HepG2 (cell line): ENCODE data around the gene FAM131A. TPM values are rescaled to one million over a fixed set of nuclear protein-coding genes. Genes with fewer than 3 reads are reported as not detected.

Source experiments
- ATAC-seq: fragments of 200-7000 bp; cut with Tn5 transposase; 3 replicates; pipeline ENCODE4 v1.9.1; 2020; ENCODE audit warnings: mild to moderate bottlenecking, moderate library complexity
- BruUV-seq: library from RNA; stranded (reverse); fragments of 400-500 nt; replicated peaks from 2 replicates; lab custom pipeline; 2021; lab: Mats Ljungman, UMichigan
- CTCF ChIA-PET: fragments of 300-600 bp; formaldehyde crosslinking; extraction: SDS; loops from one replicate; lab custom pipeline; 2021; ENCODE audit warnings: low total read pairs, inconsistent platforms, low intra/inter-chr PET ratio; lab: Yijun Ruan, JAX
- POLR2A ChIA-PET: fragments of 350-600 bp; sonication (Branson Sonifier 250); formaldehyde crosslinking; loops from one replicate; lab custom pipeline; 2020; ENCODE audit warnings: antibody characterized with exemption, inconsistent platforms; lab: Yijun Ruan, JAX
- DNase-seq: peaks from one replicate; pipeline ENCODE4 v3.0.0-alpha.2; 2015; ENCODE audit warnings: low spot score
- FAIRE-seq: peaks from 3 replicates; lab custom pipeline; 2011; peaks lifted over from hg19 to GRCh38; lab: Jason Lieb, UNC
- H2AFZ ChIP-seq: one replicate; pipeline ENCODE4 v1.6.1; 2011; ENCODE audit warnings: low read length, inconsistent platforms
- H3K27ac ChIP-seq: fragments of 300-600 bp; 3 replicates; pipeline ENCODE4 v1.8.0; 2011; ENCODE audit warnings: mixed run types, mild to moderate bottlenecking, mixed read lengths, low read length, inconsistent platforms; ENCODE audit not compliant: insufficient read depth; ENCODE audit errors: extremely low read length
- H3K27me3 ChIP-seq, 2 experiments: fragments of 200-600 bp in 1 of 2; 2 replicates in 1 of 2; 3 replicates in 1 of 2; pipeline versions ENCODE4 v1.6.0 to v1.8.0; 2011; ENCODE audit warnings: low read length in 2 of 2, mild to moderate bottlenecking in 2 of 2, moderate library complexity in 2 of 2, inconsistent platforms in 1 of 2; ENCODE audit not compliant: insufficient read depth in 2 of 2, control insufficient read depth in 1 of 2
- H3K36me3 ChIP-seq, 2 experiments: fragments of 200-600 bp in 1 of 2; replicated peaks in 1 of 2; 2 replicates in 1 of 2; 3 replicates in 1 of 2; pipeline versions ENCODE4 v1.5.1 to v1.8.0; 2011; ENCODE audit warnings: low read length in 2 of 2, inconsistent platforms in 1 of 2; ENCODE audit not compliant: insufficient read depth in 2 of 2, control insufficient read depth in 1 of 2
- H3K4me1 ChIP-seq: 2 replicates; pipeline ENCODE4 v1.5.1; 2012; ENCODE audit warnings: low read length, inconsistent platforms; ENCODE audit not compliant: insufficient read depth
- H3K4me2 ChIP-seq: 2 replicates; pipeline ENCODE4 v1.6.0; 2011; ENCODE audit warnings: low read depth, low read length, inconsistent platforms
- H3K4me3 ChIP-seq, 3 experiments: fragments of 200-600 bp in 1 of 3; sonication (generic), shearing (Covaris generic) in 1 of 3; replicated peaks in 1 of 3; 2 replicates each; pipeline ENCODE4 v1.5.1; 2011 to 2016; ENCODE audit warnings: low read length in 3 of 3, inconsistent platforms in 2 of 3, low read depth in 2 of 3, mild to moderate bottlenecking in 2 of 3, control low read depth in 1 of 3, mixed read lengths in 1 of 3; ENCODE audit not compliant: insufficient read depth in 1 of 3
- H3K79me2 ChIP-seq: one replicate; pipeline ENCODE4 v1.6.1; 2011; ENCODE audit warnings: low read length, inconsistent platforms; ENCODE audit not compliant: insufficient read depth
- H3K9ac ChIP-seq: 2 replicates; pipeline ENCODE4 v1.6.0; 2011; ENCODE audit warnings: mild to moderate bottlenecking, low read depth, low read length, inconsistent platforms; ENCODE audit not compliant: insufficient read depth
- H3K9me3 ChIP-seq: 2 replicates; pipeline ENCODE4 v1.5.1; 2012; ENCODE audit warnings: mild to moderate bottlenecking, low read length
- H4K20me1 ChIP-seq: 2 replicates; pipeline ENCODE4 v1.6.0; 2011; ENCODE audit warnings: inconsistent platforms, mild to moderate bottlenecking, low read length, moderate library complexity; ENCODE audit not compliant: insufficient read depth
- CHD2 ChIP-seq: IDR thresholded peaks from 2 replicates; pipeline ENCODE4 v1.6.1; 2011; ENCODE audit warnings: low read depth, low read length, improper control_type of control experiment
- SIN3B ChIP-seq: fragments of 150-350 bp; IDR thresholded peaks from 2 replicates; pipeline ENCODE4 v1.6.1; 2014; ENCODE audit warnings: low read length
- SIX4 ChIP-seq: sonication (generic); formaldehyde crosslinking; IDR thresholded peaks from 2 replicates; pipeline ENCODE4 v1.4.0; 2020; ENCODE audit warnings: missing genetic modification reagents
- SMYD3 ChIP-seq: sonication (generic); formaldehyde crosslinking; IDR thresholded peaks from 2 replicates; pipeline ENCODE4 v1.8.1; 2023; ENCODE audit warnings: mild to moderate bottlenecking, missing genetic modification reagents
- ZFP1 ChIP-seq: IDR thresholded peaks from 2 replicates; pipeline ENCODE4 v1.6.1; 2016
- ZNF30 ChIP-seq: sonication (generic); formaldehyde crosslinking; IDR thresholded peaks from 2 replicates; pipeline ENCODE4 v1.5.0; 2020; ENCODE audit warnings: mild to moderate bottlenecking, missing genetic modification reagents
- WGBS: methylation state at CpG from one replicate; pipeline ENCODE4 v1.1.6; 2017; ENCODE audit warnings: low lambda C conversion rate; 5-methylcytosine and 5-hydroxymethylcytosine counted together
- in situ Hi-C: cut with HindIII; loops from 2 replicates; pipeline ENCODE4 v1.10.0; 2017; ENCODE audit warnings: low pct_unique_long_range_greater_than_20kb; ENCODE audit not compliant: extremely low pct_ligation_motif_present
- intact Hi-C: fragments of 100-400 bp; cut with micrococcal nuclease; formaldehyde crosslinking; loops from one replicate; pipeline ENCODE4 v1.10.0; 2022; ENCODE audit not compliant: unreplicated experiment
- polyA plus RNA-seq, 8 experiments: library from polyadenylated mRNA; depleted of rRNA in 3 of 8; stranded (reverse) in 7 of 8; unstranded in 1 of 8; fragments of >200 nt; fragmentation: Illumina TruSeq in 4 of 8; extraction: Trizol in 4 of 8; gene quantifications; 2 replicates each; pipeline versions ENCODE4 v1.2.1 to v1.2.3, GENCODE V29; 2011 to 2016; ENCODE audit warnings: low read depth in 4 of 8, missing spikeins in 1 of 8, mixed read lengths in 1 of 8; ENCODE audit not compliant: insufficient read depth in 1 of 8
- total RNA-seq, 5 experiments: library from RNA; depleted of rRNA; stranded (reverse); fragments of >200 nt; fragmentation: Illumina TruSeq; extraction: Trizol; gene quantifications; 2 replicates each; pipeline ENCODE4 v1.2.3, GENCODE V29; 2016; ENCODE audit warnings: low read depth in 1 of 5
- TF ChIP-seq, protein P1 (sequence below): sonication (generic); IDR thresholded peaks from 2 replicates; pipeline ENCODE4 v1.6.1; 2016; ENCODE audit warnings: low read depth, borderline replicate concordance
- TF ChIP-seq, protein P2 (sequence below): sonication (generic); formaldehyde crosslinking; IDR thresholded peaks from 2 replicates; pipeline ENCODE4 v1.4.0; 2020; ENCODE audit warnings: missing genetic modification reagents, borderline replicate concordance
- TF ChIP-seq, protein P3 (sequence below): sonication (generic); formaldehyde crosslinking; IDR thresholded peaks from 2 replicates; pipeline ENCODE4 v1.4.0; 2020; ENCODE audit warnings: missing genetic modification reagents
- TF ChIP-seq, protein P4 (sequence below): sonication (generic); formaldehyde crosslinking; IDR thresholded peaks from 2 replicates; pipeline ENCODE4 v1.5.0; 2020; ENCODE audit warnings: mild to moderate bottlenecking, missing genetic modification reagents, moderate library complexity
- TF ChIP-seq, protein P5 (sequence below): IDR thresholded peaks from 2 replicates; pipeline ENCODE4 v1.6.1; 2016; ENCODE audit warnings: low read depth, borderline replicate concordance
- TF ChIP-seq, protein P6 (sequence below): sonication (generic); formaldehyde crosslinking; IDR thresholded peaks from 2 replicates; pipeline ENCODE4 v1.4.0; 2020; ENCODE audit warnings: missing genetic modification reagents, low read depth, mild to moderate bottlenecking, borderline replicate concordance

FAM131A gene
- total and polyA plus RNA-seq, 2 of the 13 experiments (the other 11 are each of a cell fraction or from before 2014, with no cell fraction given): 9.2 to 9.3 TPM

DNA sequence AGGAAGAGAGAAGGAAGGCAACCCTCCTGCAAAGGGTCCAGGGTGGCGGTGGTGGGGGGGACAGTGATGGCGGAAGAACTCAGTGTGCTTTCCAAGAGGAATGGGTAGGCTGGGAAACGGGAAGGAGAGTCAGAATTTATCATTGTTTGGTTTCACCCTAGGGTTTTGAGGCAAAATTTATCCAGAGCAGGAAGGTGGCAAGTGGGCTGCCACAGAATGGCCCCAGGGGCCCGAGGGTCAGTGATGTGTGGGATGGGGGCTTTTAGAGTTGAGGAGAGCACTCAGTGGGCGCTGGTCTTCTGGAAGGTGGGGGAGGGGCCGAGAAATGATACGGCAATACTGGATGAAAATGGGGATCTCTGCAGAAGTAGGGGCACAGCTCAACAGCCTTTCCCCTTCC lies 581 bp downstream of the FAM131A start:
- H3K4me3 ChIP-seq: no peak overlapping the region
- TF ChIP-seq, protein P1, sequence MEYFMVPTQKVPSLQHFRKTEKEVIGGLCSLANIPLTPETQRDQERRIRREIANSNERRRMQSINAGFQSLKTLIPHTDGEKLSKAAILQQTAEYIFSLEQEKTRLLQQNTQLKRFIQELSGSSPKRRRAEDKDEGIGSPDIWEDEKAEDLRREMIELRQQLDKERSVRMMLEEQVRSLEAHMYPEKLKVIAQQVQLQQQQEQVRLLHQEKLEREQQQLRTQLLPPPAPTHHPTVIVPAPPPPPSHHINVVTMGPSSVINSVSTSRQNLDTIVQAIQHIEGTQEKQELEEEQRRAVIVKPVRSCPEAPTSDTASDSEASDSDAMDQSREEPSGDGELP: no peak
- TF ChIP-seq ZFP1 (CRISPR knock-in tag): no peak
- TF ChIP-seq SIX4 (CRISPR knock-in tag): no peak
- TF ChIP-seq CHD2: no peak
- TF ChIP-seq, protein P2, sequence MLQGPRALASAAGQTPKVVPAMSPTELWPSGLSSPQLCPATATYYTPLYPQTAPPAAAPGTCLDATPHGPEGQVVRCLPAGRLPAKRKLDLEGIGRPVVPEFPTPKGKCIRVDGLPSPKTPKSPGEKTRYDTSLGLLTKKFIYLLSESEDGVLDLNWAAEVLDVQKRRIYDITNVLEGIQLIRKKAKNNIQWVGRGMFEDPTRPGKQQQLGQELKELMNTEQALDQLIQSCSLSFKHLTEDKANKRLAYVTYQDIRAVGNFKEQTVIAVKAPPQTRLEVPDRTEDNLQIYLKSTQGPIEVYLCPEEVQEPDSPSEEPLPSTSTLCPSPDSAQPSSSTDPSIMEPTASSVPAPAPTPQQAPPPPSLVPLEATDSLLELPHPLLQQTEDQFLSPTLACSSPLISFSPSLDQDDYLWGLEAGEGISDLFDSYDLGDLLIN (CRISPR knock-in tag): no peak
- TF ChIP-seq, protein P3, sequence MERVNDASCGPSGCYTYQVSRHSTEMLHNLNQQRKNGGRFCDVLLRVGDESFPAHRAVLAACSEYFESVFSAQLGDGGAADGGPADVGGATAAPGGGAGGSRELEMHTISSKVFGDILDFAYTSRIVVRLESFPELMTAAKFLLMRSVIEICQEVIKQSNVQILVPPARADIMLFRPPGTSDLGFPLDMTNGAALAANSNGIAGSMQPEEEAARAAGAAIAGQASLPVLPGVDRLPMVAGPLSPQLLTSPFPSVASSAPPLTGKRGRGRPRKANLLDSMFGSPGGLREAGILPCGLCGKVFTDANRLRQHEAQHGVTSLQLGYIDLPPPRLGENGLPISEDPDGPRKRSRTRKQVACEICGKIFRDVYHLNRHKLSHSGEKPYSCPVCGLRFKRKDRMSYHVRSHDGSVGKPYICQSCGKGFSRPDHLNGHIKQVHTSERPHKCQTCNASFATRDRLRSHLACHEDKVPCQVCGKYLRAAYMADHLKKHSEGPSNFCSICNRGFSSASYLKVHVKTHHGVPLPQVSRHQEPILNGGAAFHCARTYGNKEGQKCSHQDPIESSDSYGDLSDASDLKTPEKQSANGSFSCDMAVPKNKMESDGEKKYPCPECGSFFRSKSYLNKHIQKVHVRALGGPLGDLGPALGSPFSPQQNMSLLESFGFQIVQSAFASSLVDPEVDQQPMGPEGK: no peak
- no peak for TF ChIP-seq SIN3B
- TF ChIP-seq, protein P4, sequence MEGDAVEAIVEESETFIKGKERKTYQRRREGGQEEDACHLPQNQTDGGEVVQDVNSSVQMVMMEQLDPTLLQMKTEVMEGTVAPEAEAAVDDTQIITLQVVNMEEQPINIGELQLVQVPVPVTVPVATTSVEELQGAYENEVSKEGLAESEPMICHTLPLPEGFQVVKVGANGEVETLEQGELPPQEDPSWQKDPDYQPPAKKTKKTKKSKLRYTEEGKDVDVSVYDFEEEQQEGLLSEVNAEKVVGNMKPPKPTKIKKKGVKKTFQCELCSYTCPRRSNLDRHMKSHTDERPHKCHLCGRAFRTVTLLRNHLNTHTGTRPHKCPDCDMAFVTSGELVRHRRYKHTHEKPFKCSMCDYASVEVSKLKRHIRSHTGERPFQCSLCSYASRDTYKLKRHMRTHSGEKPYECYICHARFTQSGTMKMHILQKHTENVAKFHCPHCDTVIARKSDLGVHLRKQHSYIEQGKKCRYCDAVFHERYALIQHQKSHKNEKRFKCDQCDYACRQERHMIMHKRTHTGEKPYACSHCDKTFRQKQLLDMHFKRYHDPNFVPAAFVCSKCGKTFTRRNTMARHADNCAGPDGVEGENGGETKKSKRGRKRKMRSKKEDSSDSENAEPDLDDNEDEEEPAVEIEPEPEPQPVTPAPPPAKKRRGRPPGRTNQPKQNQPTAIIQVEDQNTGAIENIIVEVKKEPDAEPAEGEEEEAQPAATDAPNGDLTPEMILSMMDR (CRISPR knock-in tag): no peak
- no peak for TF ChIP-seq ZNF30 (CRISPR knock-in tag)
- TF ChIP-seq SMYD3 (CRISPR knock-in tag): no peak
- TF ChIP-seq, protein P5, sequence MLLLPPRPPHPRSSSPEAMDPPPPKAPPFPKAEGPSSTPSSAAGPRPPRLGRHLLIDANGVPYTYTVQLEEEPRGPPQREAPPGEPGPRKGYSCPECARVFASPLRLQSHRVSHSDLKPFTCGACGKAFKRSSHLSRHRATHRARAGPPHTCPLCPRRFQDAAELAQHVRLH (CRISPR knock-in tag): no peak
- TF ChIP-seq, protein P6, sequence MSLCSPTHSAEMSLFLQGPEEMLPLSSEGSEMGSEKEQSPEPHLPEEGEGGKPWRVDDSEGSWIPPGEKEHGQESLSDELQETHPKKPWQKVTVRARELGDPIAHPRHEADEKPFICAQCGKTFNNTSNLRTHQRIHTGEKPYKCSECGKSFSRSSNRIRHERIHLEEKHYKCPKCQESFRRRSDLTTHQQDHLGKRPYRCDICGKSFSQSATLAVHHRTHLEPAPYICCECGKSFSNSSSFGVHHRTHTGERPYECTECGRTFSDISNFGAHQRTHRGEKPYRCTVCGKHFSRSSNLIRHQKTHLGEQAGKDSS (CRISPR knock-in tag): no peak
- no peaks in the 10 kb centered on the region; a peak in 1 of 5 replicates for H3K27me3 ChIP-seq
- in situ Hi-C loops (no loop called here), intact Hi-C loops (no loop called here)
- no peak overlapping the region for H3K4me2 ChIP-seq
- no peak overlapping the region for H2AFZ ChIP-seq
- BruUV-seq: no TSS peak
- H3K4me1 ChIP-seq: peaks cover 18% of the 10 kb centered on the region
- POLR2A ChIA-PET: interaction anchor here (1.4 to 1.9 kb wide), 2 partner anchors 8 to 24 kb away, joined by 6 to 10 read pairs; partner anchors contain the start of genes CLCN2 and POLR2H
- peaks cover 17 to 32% of the 10 kb centered on the region in 2 experiments for H3K36me3 ChIP-seq
- H3K79me2 ChIP-seq: peaks cover 14% of the 10 kb centered on the region
- no peak for FAIRE-seq
- WGBS: 86% methylated on average over 7 of the region's 7 CpGs
- CTCF ChIA-PET: no interaction called here
- peaks cover 19% of the 10 kb centered on the region; the same call in 1 of the 2 replicates for H4K20me1 ChIP-seq
- no peaks in the 10 kb centered on the region for H3K9me3 ChIP-seq
- H3K9ac ChIP-seq: no peak overlapping the region
- no peak for DNase-seq
- no peak for ATAC-seq
- no peak overlapping the region for H3K27ac ChIP-seq
